Transverse colon (tissue), 4 donors: ENCODE results near the gene TNRC6B.

ENCODE experiments used
- POLR2AphosphoS5 ChIP-seq, 3 donors: sonication (generic); formaldehyde crosslinking; IDR thresholded peaks; one replicate each; pipeline ENCODE4 v1.6.1; 2016; ENCODE audit warnings: antibody characterized with exemption in 3 of 3
- TF ChIP-seq, protein P1 (sequence below), 5 experiments: fragments of 200-600 bp in 3 of 5; fragments of 450-650 bp in 2 of 5; sonication (generic) in 3 of 5; IDR thresholded peaks; 1 replicate in 2 of 5; 2 replicates in 3 of 5; pipeline ENCODE4 v1.5.1; 2016 to 2017; ENCODE audit warnings: antibody characterized with exemption in 5 of 5, inconsistent platforms in 3 of 5, mild to moderate bottlenecking in 2 of 5, moderate library complexity in 1 of 5

DNA sequence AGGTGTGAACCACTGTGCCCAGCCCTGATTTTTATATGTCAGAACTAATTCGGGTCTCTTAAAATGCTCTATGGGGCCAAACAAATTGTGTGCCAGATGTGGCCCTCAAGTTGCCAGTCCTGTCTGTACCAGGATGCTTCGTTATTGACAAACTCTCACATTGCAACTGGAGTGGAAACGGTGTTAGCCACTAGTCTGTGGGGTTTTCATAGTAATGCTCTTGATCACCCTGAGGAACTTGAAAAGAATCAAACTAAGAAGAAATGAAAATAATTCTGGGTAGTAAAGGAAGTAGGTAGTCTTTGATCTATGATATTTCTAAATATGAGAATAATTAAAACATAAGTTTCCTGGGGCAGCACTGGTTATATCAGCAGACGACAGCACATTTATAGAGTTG lies 101.3 kb downstream of the TNRC6B start:
- TF ChIP-seq, protein P1, sequence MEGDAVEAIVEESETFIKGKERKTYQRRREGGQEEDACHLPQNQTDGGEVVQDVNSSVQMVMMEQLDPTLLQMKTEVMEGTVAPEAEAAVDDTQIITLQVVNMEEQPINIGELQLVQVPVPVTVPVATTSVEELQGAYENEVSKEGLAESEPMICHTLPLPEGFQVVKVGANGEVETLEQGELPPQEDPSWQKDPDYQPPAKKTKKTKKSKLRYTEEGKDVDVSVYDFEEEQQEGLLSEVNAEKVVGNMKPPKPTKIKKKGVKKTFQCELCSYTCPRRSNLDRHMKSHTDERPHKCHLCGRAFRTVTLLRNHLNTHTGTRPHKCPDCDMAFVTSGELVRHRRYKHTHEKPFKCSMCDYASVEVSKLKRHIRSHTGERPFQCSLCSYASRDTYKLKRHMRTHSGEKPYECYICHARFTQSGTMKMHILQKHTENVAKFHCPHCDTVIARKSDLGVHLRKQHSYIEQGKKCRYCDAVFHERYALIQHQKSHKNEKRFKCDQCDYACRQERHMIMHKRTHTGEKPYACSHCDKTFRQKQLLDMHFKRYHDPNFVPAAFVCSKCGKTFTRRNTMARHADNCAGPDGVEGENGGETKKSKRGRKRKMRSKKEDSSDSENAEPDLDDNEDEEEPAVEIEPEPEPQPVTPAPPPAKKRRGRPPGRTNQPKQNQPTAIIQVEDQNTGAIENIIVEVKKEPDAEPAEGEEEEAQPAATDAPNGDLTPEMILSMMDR (IDR thresholded peaks at IDR 0.05), result no peak
- no peak for TF ChIP-seq POLR2AphosphoS5 (IDR thresholded peaks at IDR 0.05)
